H1 (cell line): Measurements from ENCODE around the gene ITGA11.

Source experiments
- BCL11A ChIP-seq, 2 experiments: IDR thresholded peaks; one replicate each; pipeline ENCODE4 v1.6.1; 2011; ENCODE audit warnings: low read depth in 2 of 2, low read length in 2 of 2, mild to moderate bottlenecking in 2 of 2
- CBX5 ChIP-seq: fragments of 300-800, 300-1000 bp; sonication (generic); IDR thresholded peaks from 2 replicates; pipeline ENCODE4 v1.7.1; 2016; ENCODE audit warnings: antibody characterized with exemption, low read length, low read depth
- CEBPB ChIP-seq: IDR thresholded peaks from 2 replicates; pipeline ENCODE4 v1.6.1; 2012; ENCODE audit warnings: low read depth, low read length
- CTBP2 ChIP-seq: IDR thresholded peaks from 2 replicates; pipeline ENCODE4 v1.7.0; 2011; ENCODE audit warnings: borderline replicate concordance, mild to moderate bottlenecking, moderate library complexity, mixed read lengths, low read length; ENCODE audit not compliant: insufficient read depth, insufficient read length
- EZH2 ChIP-seq: fragments of 200-600 bp; sonication (generic); IDR thresholded peaks from 2 replicates; pipeline ENCODE4 v1.7.1; 2012; ENCODE audit warnings: low read depth, mild to moderate bottlenecking, moderate library complexity, low read length, inconsistent platforms; ENCODE audit not compliant: severe bottlenecking
- GABPA ChIP-seq: IDR thresholded peaks from 2 replicates; pipeline ENCODE4 v1.6.1; 2011; ENCODE audit warnings: mild to moderate bottlenecking, low read length, moderate library complexity, borderline replicate concordance; ENCODE audit not compliant: insufficient read depth
- JUND ChIP-seq: IDR thresholded peaks from 2 replicates; pipeline ENCODE4 v1.6.1; 2011; ENCODE audit warnings: mild to moderate bottlenecking, improper control_type of control experiment, low read length
- POLR2A ChIP-seq, 2 experiments: IDR thresholded peaks; 1 replicate in 1 of 2; 2 replicates in 1 of 2; pipeline ENCODE4 v1.6.1; 2011; ENCODE audit warnings: low read depth in 2 of 2, low read length in 2 of 2, mild to moderate bottlenecking in 2 of 2; ENCODE audit errors: control extremely low read depth in 1 of 2
- SIX5 ChIP-seq: IDR thresholded peaks from 2 replicates; pipeline ENCODE4 v1.6.1; 2011; ENCODE audit warnings: mild to moderate bottlenecking, low read depth, low read length
- SP4 ChIP-seq: IDR thresholded peaks from 2 replicates; pipeline ENCODE4 v1.6.1; 2012; ENCODE audit warnings: low read length, inconsistent platforms
- TEAD4 ChIP-seq: IDR thresholded peaks from 2 replicates; pipeline ENCODE4 v1.6.1; 2012; ENCODE audit warnings: low read depth, low read length, inconsistent platforms, mixed read lengths
- TF ChIP-seq, protein P1 (sequence below), 3 experiments: IDR thresholded peaks; 1 replicate in 2 of 3; 2 replicates in 1 of 3; pipeline versions ENCODE4 v1.5.1 to v1.6.1; 2011; ENCODE audit warnings: low read length in 3 of 3, mild to moderate bottlenecking in 3 of 3, inconsistent platforms in 2 of 3, low read depth in 1 of 3, moderate library complexity in 1 of 3; ENCODE audit not compliant: insufficient read depth in 1 of 3; ENCODE audit errors: control extremely low read depth in 1 of 3
- TF ChIP-seq, protein P2 (sequence below): IDR thresholded peaks from 2 replicates; pipeline ENCODE4 v1.6.1; 2012; ENCODE audit warnings: inconsistent platforms

DNA sequence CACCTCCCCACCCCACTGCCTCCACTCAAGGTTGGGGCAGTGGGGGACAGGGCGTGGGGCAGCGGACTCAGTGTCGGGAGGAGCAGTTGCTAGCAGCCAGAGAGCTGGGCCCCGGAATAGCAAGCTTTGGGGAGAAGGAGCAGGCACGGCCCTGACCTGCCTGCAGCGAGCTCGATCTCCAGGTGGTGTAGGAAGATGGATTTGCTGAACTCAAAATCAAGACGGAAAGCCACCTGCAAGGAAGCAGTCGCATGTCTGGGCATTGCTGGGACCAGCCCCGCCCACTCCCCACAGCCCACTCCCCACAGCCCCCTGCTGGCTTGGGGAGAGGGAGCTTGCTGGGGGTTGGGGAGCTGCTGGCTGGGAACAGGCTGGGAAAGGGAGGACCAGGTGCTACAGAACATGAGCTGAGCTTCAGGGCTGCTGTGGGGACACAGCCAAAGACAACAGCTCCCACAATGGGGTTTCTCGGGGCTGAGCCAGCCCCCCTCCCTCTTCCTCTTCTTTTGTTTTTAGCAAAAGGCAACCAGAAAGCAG is 116.4 kb downstream of the ITGA11 start:
- TF ChIP-seq GABPA = no peak
- TF ChIP-seq SP4 = no peak
- TF ChIP-seq, protein P1, sequence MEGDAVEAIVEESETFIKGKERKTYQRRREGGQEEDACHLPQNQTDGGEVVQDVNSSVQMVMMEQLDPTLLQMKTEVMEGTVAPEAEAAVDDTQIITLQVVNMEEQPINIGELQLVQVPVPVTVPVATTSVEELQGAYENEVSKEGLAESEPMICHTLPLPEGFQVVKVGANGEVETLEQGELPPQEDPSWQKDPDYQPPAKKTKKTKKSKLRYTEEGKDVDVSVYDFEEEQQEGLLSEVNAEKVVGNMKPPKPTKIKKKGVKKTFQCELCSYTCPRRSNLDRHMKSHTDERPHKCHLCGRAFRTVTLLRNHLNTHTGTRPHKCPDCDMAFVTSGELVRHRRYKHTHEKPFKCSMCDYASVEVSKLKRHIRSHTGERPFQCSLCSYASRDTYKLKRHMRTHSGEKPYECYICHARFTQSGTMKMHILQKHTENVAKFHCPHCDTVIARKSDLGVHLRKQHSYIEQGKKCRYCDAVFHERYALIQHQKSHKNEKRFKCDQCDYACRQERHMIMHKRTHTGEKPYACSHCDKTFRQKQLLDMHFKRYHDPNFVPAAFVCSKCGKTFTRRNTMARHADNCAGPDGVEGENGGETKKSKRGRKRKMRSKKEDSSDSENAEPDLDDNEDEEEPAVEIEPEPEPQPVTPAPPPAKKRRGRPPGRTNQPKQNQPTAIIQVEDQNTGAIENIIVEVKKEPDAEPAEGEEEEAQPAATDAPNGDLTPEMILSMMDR (IDR thresholded peaks at IDR 0.05; ENCODE audit: control extremely low read depth in 1 of 3, insufficient read depth in 1 of 3, low read depth in 1 of 3, low read length in 3 of 3) = no peak
- TF ChIP-seq JUND = no peak
- no peak for TF ChIP-seq BCL11A (IDR thresholded peaks at IDR 0.05; ENCODE audit: low read depth in 2 of 2, low read length in 2 of 2)
- TF ChIP-seq CTBP2 = no peak
- no peak for TF ChIP-seq CEBPB
- no peak for TF ChIP-seq SIX5
- no peak for TF ChIP-seq TEAD4
- no peak for TF ChIP-seq EZH2
- TF ChIP-seq, protein P2, sequence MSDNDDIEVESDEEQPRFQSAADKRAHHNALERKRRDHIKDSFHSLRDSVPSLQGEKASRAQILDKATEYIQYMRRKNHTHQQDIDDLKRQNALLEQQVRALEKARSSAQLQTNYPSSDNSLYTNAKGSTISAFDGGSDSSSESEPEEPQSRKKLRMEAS = peak; percentile 26; the same call in 1 of the 2 replicates
- no peak for TF ChIP-seq POLR2A (IDR thresholded peaks at IDR 0.05; ENCODE audit: control extremely low read depth in 1 of 2, low read depth in 2 of 2, low read length in 2 of 2)
- TF ChIP-seq CBX5 = no peak
